NT2/D1 (cell line): ENCODE data around the gene AADACL4.

Experiments used
- DNase-seq: peaks from one replicate; pipeline ENCODE4 v3.0.0-alpha.2; 2011; ENCODE audit warnings: low read depth, low spot score
- H3K27me3 ChIP-seq: 2 replicates; pipeline ENCODE4 v1.6.0; 2011; ENCODE audit warnings: mild to moderate bottlenecking; ENCODE audit not compliant: insufficient read length, insufficient read depth
- H3K36me3 ChIP-seq: 2 replicates; pipeline ENCODE4 v1.6.1; 2011; ENCODE audit warnings: mild to moderate bottlenecking, low read length, mixed read lengths; ENCODE audit not compliant: insufficient read depth, insufficient read length
- H3K4me1 ChIP-seq: 2 replicates; pipeline ENCODE4 v1.5.1; 2011; ENCODE audit not compliant: insufficient read depth, insufficient read length
- H3K4me3 ChIP-seq: 2 replicates; pipeline ENCODE4 v1.5.1; 2011; ENCODE audit warnings: low read depth; ENCODE audit not compliant: insufficient read length
- H3K9ac ChIP-seq: 2 replicates; pipeline ENCODE4 v1.6.0; 2011; ENCODE audit warnings: low read depth; ENCODE audit not compliant: insufficient read length
- H3K9me3 ChIP-seq: 2 replicates; pipeline ENCODE4 v1.5.1; 2011; ENCODE audit warnings: mild to moderate bottlenecking, low read length; ENCODE audit not compliant: insufficient read depth
- SUZ12 ChIP-seq: IDR thresholded peaks from 2 replicates; pipeline ENCODE4 v1.6.1; 2011; ENCODE audit not compliant: insufficient read length, insufficient read depth; ENCODE audit errors: extremely low read depth
- YY1 ChIP-seq: IDR thresholded peaks from 2 replicates; pipeline ENCODE4 v1.6.1; 2011; ENCODE audit not compliant: insufficient read length, insufficient read depth
- ZNF274 ChIP-seq: IDR thresholded peaks from 2 replicates; pipeline ENCODE4 v1.6.1; 2011; ENCODE audit warnings: mild to moderate bottlenecking, low read depth, low read length

Gene AADACL4

GRCh38 chr1:12599657-12600056 is 44.2 kb upstream of the AADACL4 start:
- Histone ChIP-seq H3K9ac (no peak overlapping the region), H3K4me1 (peaks cover 19% of the 10 kb centered on the region), H3K27me3 (peaks cover 11% of the 10 kb centered on the region), H3K9me3 (no peaks in the 10 kb centered on the region), H3K36me3 (no peaks in the 10 kb centered on the region), H3K4me3 (no peak overlapping the region)
- TF ChIP-seq ZNF274 (no peak), SUZ12 (no peak), YY1 (no peak)
- no peak for DNase-seq

- H3K36me3 ChIP-seq = no peaks in the 10 kb centered on the region
- TF ChIP-seq SUZ12 (no peak), YY1 (no peak), ZNF274 (no peak)
- no peak overlapping the region for H3K9ac ChIP-seq
- H3K9me3 ChIP-seq = no peaks in the 10 kb centered on the region
- H3K4me3 ChIP-seq = no peak overlapping the region
- H3K4me1 ChIP-seq = peaks cover 17% of the 10 kb centered on the region
- no peak for DNase-seq
- peaks cover 9% of the 10 kb centered on the region for H3K27me3 ChIP-seq
Measured at GRCh38 chr1:12600335-12600734, 43.5 kb upstream of the AADACL4 start.

- H3K4me1 ChIP-seq = peaks cover 17% of the 10 kb centered on the region
- no peak overlapping the region for H3K4me3 ChIP-seq
- DNase-seq = no peak
- no peak for TF ChIP-seq ZNF274
- TF ChIP-seq SUZ12 = no peak
- no peak for TF ChIP-seq YY1
- H3K9ac ChIP-seq = no peak overlapping the region
- no peaks in the 10 kb centered on the region for H3K36me3 ChIP-seq
- H3K9me3 ChIP-seq = no peaks in the 10 kb centered on the region
- H3K27me3 ChIP-seq = peaks cover 9% of the 10 kb centered on the region
Measured at GRCh38 chr1:12600880-12601633, 42.8 kb upstream of the AADACL4 start.

- no peak overlapping the region for H3K4me3 ChIP-seq
- DNase-seq = no peak
- no peaks in the 10 kb centered on the region for H3K9me3 ChIP-seq
- H3K4me1 ChIP-seq = peaks cover 17% of the 10 kb centered on the region
- no peaks in the 10 kb centered on the region for H3K36me3 ChIP-seq
- peaks cover 4% of the 10 kb centered on the region for H3K27me3 ChIP-seq
- no peak overlapping the region for H3K9ac ChIP-seq
- TF ChIP-seq ZNF274 (no peak), SUZ12 (no peak), YY1 (no peak)
Measured at GRCh38 chr1:12601700-12602658, 41.9 kb upstream of the AADACL4 start.

GRCh38 chr1:12602659-12603024 is 41.2 kb upstream of the AADACL4 start:
- TF ChIP-seq SUZ12 = no peak
- TF ChIP-seq ZNF274 = no peak
- TF ChIP-seq YY1 = no peak
- no peak overlapping the region for H3K9ac ChIP-seq
- H3K27me3 ChIP-seq = no peaks in the 10 kb centered on the region
- H3K9me3 ChIP-seq = no peaks in the 10 kb centered on the region
- H3K4me1 ChIP-seq = peaks cover 17% of the 10 kb centered on the region
- H3K4me3 ChIP-seq = no peak overlapping the region
- no peaks in the 10 kb centered on the region for H3K36me3 ChIP-seq
- no peak for DNase-seq

- Histone ChIP-seq H3K27me3 (no peaks in the 10 kb centered on the region), H3K9me3 (no peaks in the 10 kb centered on the region), H3K4me1 (peaks cover 17% of the 10 kb centered on the region), H3K36me3 (no peaks in the 10 kb centered on the region), H3K9ac (no peak overlapping the region), H3K4me3 (no peak overlapping the region)
- no peak for DNase-seq
- TF ChIP-seq SUZ12 = no peak
- no peak for TF ChIP-seq ZNF274
- TF ChIP-seq YY1 = no peak
Measured at GRCh38 chr1:12603224-12603623, 40.7 kb upstream of the AADACL4 start.
